Fibroblast of skin of scalp (primary cell): ENCODE data around the gene MYH14.

Source experiments
- DNase-seq: peaks from one replicate; pipeline ENCODE4 v3.0.0-alpha.2; 2013

The MYH14 gene

DNA sequence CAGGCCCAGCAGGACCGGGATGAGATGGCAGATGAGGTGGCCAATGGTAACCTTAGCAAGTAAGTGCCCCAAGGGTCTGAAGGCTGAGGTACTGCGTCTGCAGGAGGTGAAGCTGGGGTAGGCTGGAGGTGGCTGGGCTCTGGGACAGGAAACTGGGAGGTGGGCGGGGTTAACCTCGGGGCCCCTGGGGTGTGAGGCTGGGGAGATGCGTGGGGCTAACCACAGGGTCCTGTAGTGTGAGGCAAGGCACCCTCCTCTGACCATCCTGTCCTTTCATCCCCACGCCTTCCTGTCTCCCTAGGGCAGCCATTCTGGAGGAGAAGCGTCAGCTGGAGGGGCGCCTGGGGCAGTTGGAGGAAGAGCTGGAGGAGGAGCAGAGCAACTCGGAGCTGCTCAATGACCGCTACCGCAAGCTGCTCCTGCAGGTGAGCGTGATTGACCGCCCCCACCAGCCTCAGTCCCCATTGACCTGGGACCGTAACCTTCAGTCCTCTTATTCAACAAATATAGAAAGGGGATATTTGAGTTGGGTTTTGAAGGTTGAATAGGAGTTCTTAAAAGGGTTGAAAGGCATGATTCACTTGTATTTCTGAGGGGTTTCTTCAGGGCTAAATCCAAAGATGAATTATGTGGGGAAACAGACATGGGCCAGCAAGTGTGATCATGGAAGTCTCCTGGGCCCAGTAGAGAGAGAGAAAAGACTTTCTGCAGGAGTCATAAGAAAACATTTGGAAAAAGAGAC lies 90.0 kb downstream of the MYH14 start:
- no peak for DNase-seq

DNA sequence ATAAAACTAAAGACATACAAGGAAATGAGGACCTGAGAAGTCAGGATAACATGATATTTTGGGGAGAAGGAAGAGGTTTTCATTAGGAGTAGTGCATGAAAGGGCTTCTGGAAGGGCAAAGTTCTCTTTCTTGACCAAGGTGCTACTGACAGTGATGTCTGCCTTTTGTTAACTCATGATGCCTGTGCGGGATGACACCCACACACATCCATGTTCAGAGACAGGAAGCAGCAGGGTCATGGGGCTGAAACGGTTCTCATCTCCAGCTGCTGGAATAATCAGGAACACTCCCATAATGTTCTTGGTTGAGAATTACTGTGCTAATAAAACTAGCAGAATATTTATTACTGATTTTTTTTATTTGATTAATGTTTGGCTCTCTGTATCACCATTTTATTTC lies 96.6 kb downstream of the MYH14 start:
- no peak for DNase-seq

DNA sequence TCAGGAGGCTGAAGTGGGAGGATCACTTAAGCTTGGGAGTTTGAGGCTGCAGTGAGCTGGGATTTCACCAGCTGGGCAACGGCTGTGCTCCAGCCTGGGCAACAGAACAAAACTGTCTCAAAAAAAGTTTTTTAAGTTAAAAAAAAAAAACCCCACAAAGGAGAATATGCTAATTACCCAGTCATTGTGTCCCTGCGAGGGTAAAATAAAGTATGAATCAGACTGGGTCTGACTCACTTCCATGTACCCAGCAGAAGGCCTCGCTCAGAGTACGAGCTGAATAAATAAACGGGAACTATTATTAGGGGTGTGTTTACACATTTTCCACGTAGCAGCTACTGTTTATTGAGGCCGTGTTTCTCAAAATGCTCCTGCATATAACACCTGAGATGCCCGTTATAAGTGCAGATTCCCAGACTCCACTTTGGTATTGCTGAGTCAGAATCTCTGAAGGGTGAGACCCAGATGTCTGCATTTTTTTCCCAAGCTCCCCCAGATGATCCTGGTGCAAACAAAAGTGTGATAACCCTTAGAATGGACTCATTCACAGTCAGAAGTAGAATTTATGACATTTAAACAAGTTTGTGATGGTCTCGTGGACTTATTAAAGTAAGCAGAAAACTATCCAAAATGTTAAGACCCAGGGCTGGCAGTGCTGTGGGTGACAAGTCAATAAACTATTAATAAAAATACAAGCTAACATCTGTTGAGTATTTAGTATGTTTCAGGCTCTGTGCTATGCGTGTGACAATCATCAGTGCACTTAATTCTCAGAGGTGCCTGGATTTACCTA lies 97.6 kb downstream of the MYH14 start:
- DNase-seq = peak; percentile 33

DNA sequence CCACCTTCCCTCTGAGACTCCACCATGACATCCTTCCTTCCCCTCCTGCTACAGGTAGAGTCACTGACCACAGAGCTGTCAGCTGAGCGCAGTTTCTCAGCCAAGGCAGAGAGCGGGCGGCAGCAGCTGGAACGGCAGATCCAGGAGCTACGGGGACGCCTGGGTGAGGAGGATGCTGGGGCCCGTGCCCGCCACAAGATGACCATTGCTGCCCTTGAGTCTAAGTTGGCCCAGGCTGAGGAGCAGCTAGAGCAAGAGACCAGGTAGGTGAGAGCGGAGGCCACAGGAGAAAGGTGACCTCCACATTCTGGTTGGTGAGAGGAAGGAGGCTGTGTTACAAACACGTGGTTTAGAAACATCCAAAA lies 98.2 kb downstream of the MYH14 start:
- no peak for DNase-seq

DNA sequence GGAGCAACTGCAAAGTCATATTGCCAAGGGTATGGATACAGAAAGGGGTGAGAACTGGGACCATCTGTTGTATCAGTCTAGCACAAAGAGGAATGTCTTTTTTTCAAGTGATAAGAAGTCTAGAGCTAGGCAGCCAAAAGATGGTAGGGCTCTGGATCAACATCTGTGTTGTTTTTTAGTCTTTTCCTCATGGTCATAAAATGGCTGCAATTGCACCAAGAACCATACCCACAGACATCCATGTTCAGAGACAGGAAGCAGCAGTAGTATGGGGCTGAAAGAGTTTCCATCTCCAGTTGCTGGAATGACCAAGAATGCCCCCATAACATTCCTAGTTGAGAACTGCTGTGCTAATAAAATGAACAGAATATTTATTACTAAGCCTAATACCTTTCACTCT lies 100.1 kb downstream of the MYH14 start:
- DNase-seq = no peak

DNA sequence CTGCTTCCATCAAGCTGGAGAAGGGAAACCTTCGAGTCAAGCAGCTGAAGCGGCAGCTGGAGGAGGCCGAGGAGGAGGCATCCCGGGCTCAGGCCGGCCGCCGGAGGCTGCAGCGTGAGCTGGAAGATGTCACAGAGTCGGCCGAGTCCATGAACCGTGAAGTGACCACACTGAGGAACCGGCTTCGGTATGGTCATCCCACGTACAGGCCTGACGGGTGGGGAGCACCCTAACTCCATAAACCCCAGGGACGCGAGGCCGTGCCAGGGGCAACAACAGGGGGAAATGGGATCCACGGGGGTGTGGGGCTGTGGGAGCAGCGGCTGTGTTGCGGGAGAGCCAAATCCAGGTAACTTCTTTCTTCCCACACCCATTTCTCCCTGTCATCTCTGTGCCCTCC lies 105.6 kb downstream of the MYH14 start:
- no peak for DNase-seq

DNA sequence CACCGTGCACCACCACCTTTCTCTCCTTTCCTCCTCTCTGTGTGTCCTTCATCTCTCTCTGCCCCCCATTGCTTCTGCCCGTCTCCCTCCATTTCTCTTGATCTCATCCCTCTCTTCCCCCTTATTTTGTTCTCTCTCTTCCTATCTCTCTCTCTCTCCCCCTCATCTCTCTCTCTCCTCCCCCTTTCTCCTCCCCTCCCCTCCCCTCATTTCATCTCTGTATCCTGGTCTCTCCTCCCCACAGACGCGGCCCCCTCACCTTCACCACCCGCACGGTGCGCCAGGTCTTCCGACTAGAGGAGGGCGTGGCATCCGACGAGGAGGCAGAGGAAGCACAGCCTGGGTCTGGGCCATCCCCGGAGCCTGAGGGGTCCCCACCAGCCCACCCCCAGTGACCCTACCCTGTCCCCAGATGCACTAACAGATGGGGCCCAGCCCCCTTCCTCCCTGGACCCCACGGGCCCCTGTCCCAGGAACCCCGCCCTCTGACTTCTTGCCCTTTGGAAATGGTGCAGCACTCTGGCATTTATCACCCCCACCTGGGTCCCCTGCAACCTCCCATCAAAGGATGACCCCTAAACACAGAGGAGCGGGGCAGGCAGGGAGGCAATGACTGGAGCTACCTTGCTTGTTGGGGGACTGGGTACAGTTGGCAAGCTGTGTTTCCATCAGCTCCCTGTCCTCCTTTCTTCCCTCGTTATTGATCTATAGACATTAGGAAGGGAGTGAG lies 106.1 kb downstream of the MYH14 start:
- DNase-seq = no peak

DNA sequence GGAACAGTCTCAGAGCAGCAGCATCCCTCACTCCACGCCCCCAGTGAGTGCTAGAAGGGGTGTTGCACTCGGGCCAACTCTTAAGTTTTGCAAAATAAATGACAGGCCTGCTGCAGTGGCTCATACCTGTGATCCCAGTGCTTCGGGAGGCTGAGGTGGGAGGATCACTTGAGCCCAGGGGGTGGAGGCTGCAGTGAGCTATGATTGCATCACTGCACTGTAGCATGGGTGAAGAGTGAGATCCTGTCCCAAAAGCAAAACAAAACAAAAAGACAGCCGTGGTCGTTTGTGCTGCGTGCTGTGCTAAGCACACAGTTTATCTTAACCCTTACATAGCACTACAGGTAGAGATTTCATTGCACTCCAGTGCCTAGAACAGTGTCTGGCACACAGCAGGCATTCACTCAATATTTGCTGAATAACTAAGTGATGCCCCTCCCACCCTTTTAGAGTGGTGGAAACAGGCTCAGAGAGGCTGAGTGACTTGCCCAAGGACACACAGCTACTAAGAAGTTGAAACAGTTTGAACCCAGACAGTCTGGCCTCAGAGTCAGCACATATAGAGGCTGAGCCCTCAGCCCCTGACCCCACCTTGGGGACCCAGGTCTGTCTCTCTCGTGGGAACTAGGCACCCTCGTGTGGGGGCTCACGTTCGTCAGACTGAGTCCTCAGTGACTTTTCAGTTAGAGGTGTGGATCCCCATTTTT lies 107.5 kb downstream of the MYH14 start:
- DNase-seq = no peak

DNA sequence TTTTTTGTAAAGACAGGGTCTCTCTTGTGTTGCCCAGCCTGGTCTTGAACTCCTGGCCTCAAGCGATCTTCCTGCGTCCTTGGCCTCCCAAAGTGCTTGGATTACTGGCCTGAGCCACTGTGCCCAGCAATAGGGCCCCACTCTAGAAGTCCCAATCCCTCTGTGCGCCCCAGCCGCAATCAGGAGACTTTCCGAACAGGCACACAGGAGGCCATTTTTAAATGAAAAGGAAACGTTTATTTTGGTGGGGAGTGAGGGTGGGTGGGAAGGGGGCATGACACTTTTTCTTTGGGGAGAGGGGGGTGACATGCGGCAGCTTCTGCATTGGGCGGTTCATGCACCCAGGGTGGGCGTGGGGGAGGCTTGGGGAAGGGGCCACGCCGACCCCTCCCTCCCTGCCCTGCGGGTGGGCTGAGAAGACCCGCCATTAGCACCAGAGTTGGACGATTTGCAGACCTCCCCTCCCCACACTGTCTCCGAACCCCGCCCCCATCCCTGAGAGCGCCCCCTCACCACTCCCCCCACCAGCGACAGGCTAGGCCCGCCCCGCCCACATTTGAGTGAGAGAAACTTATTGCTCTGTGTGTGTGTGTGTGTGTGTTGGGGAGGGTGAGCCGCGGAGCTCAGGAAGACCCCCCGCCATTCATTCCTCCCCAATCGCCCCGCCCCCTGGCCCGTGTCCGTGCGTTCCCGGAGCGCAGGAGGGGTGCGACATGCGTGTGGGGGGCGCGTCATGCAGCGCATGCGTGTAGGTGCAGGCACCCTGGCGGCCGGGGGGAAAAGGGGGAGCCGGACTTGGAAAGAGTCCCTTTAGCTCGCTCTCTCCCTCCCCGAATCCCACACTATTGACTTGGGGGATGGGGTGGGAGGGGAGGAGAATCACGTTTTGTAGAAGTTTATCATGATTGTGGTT lies 108.6 kb downstream of the MYH14 start:
- DNase-seq = peak; percentile 11

DNA sequence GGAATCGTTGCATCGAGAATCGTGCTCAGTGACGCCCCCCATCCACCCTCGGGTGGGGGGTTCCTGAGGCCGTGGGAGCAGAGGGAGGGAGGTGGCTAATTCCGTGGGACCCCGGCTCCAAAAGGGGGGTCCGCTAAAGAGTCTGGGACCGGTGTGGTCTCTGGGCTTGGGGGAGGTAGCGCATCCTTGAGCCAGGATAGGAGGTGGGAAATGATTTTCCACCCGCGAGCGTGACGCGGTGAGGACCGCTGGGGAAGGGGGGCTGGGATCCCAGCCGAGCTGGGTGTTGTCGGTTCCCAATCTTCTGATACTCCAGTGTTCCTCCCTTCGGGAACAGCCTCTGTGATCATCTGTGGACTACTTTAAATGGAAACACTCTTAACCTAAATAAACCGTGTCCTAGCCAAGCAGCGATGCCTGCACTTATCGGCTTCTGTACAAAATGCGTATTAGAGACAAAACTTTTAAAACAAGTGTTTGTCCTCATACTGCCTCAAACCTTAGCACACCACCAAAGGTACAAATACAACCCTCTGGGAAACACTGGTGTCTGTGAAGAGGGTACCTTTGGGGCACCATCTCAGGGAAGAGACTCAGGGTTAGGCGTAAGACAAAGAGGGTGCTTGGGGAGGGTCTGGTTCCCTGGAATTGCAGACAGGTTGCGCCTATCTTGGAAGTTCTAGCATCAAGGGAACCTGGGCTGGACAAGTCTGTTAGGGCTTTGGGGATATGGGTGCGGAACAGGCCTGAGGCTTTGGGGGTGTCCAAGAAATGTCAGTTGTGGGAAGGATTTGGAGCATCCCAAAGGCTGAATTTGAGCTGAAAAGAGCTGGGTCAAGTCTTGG lies 109.8 kb downstream of the MYH14 start:
- no peak for DNase-seq

DNA sequence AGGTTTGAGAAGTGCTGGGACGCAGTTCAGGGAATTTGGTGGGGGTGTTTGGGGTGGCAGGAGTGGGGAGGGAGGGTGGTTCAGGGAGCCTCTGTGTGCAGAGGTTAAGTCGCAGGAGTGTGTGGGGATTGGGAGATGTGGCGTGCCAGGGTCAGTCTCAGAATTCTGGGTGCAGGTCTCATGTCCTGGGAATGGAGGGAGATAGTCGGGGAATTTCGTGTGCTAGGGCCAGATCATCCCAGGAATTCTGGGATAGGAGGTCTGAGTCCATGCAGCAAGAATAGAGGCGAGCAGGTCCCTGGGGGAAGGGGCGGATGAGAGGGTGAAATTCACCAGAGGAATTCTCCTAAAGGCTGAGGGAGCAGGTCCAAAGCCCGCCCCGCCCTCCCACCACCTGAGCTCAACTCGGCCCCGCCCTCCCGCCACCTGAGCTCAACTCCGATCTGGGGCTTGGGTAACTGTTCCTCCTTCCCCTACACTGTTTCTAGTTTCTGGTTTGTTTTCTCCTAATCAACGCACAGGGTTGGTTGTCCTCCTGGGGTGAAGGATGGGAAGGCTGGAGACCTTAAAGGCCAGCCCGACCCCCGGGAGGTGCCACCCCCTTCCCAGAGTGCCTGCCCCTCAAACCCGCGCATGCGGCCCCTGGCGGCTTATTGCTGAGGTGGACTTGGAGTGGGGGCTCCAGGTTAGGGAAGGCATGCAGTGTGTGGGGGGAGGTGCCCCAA lies 110.6 kb downstream of the MYH14 start:
- DNase-seq = no peak

DNA sequence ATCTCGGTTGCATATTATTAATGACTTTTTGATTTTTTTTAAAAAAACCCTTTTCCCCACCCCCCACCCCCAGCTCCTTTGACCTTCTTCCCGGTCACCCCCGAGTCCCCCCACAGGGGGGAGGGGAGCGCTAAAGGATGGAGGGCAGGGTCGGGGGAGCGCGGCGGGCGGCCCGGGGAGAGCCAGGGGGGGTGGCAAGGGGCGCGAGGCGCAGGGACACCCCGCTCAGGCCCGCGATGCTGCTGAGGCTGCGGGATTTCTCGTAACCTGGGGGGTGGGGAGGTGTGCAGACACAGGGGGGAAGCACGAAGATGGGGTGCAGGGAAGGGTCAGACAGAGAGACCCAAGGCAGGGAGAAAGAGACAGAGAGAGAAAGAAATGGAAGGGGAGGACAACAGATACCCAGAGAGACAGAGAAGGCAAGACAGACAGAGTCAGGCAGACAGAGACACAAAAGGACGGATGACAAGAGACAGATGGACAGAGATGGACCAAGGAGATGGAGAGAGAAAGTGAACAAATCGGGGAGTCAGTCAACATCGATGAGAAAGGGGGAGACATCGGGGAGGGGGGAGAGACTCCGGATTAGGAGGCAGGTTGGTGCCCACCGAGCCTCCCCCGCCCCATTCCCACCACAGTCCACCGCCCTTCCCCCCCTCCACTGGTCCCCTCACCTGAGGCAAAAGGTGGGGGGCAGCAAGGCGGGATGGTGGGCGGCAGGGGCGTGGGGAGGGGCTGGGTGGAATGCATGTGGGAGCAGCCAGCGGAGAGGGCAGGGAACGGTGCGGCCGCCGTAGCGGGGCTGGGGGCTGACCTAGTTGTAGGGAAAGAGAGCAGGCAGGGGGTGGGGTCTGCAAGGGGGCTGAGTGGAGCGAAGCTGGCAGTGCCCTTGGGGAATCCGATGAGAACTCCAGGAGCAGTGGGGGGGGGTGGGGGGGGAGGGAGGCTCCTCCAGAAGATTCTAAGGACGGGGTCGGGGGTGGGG lies 111.6 kb downstream of the MYH14 start:
- no peak for DNase-seq

DNA sequence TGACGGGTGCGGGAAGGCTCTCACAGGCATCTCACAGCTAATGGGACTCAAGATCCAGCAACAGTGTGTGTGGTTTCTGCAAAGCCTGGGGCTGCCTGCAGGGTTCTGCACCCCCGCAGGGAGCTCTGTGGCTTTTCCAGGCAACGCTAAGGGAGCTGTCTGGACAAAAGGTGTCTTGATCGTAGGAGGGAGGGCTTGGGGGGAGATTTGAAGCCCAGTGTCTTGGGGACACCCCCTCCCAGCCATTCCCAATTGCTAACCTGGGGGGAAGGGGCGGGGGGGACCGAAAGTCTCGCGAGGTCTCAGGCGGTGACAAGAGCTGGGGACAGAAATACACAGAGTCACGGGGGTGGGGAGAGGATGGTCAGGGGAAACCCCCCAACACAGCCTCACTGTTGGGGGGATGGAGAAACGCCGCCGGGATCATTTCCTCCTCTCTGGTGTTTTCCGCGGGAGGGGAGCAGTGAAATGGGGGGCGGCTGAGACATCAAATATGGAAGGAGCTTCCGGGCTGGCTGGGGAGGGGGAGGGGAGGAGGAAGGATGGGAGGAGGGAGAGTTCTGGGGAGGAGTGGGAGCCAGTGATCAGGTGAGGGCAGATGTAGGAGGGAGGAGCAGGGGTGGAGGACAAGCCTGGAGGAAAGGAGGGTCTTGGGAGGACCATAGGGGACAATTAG lies 112.5 kb downstream of the MYH14 start:
- no peak for DNase-seq

DNA sequence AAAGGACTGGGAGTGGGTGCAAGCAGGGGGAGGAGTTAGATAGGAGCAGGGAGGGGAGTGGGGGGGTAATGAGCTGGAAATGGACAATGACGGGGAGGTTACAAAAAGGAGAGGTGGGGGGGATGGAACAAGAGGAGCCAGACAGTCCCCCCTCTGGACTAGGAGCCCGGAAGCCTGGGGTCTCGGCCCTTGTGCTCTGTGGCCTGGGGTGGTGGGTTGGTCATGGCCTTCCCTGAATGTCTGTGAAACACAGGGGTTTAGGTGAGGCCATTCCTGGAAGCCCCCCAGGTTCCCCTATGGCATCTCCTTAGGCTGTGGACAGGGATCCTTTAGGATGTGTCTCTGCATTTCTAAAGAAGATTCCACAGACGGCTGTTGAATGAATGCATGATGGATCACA lies 113.7 kb downstream of the MYH14 start:
- DNase-seq = no peak

DNA sequence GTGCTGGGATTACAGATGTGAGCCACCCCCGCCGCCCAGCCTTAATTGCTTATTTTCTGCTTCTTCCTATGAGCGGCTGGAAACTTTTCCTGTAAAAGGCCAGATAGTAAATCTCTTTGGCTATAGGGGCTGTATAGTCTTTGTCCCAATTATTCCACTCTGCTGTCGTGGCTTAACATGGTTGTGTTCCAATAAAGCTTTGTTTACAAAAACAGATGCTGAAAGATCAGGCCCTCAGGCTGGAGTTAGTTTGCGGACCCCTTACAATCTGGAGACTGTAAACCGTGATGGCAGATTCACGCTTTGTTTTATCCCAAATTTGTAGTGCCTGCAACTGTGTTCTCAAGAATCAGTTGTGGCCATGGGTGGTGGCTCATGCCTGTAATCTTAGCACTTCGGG lies 115.0 kb downstream of the MYH14 start:
- no peak for DNase-seq

DNA sequence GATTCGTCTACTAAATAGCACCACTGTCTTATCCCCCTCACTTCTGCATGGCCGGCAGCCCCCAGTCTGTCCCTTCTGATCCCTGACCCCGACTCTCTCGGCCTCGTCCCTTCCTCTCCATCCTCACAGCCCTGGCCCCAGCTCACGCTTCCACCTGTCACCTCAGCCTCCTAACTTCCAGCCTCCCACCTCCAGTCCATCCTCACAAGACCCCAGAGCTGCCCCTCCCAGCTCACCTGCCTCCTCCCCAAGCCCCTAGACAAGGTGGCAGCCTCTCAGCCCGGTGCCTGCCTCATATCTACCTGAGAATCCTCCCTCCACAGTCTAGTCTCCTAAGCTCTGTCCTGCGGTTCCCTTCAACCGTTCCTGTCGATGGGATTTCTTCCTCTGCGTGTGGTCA lies 115.7 kb downstream of the MYH14 start:
- no peak for DNase-seq

DNA sequence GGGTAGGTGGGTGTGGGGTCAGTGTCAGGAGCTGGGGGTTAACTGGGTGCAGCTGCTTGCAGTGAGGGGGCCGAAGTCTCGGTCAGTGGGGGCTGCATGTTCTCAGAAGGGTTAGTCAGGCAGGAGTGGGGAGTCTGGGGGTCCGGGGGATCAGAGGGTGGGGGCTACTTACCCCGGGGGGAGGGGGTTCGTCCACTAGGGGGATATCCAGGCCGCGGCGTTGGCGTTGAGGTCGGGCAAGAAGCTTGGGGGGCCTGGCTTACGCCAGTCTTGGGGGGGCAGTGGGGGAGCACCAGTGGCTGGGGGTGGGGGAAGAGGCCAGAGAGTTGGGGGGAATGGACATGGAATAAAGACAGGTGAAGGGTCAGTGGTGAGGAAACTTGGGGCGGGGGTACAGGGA lies 116.6 kb downstream of the MYH14 start:
- no peak for DNase-seq

DNA sequence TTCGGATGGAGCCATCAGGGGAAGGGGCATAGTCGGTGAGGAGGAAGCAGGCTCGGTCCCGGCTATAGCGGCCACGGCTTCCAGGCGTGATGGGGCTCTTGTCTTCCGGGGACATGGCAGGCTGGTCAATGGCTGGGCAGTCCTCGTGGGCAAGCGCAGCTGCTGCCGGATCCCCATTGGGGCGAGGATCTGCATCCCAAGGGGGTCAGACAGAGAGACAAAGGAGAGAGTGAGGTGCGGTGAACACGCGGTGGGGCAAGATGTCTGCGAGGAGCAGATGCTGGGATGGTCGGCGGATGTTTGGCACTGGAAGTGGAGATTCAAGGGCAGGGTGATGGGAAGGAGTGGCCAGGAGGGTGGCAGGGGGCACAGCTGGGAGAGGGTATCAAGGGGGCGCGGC lies 117.2 kb downstream of the MYH14 start:
- no peak for DNase-seq
